Testis (tissue), 2 donors: ENCODE measurements around the gene KIAA1755.

Experiments used
- POLR2A ChIP-seq: fragments of 450-650 bp; IDR thresholded peaks from one replicate; pipeline ENCODE4 v1.6.1; 2017; ENCODE audit warnings: antibody characterized with exemption, mild to moderate bottlenecking, moderate library complexity
- TF ChIP-seq, protein P1 (sequence below), 3 experiments: fragments of 450-650 bp in 2 of 3; fragments of 200-600 bp in 1 of 3; sonication (generic) in 1 of 3; IDR thresholded peaks; one replicate each; pipeline ENCODE4 v1.5.1; 2016 to 2019; ENCODE audit warnings: antibody characterized with exemption in 3 of 3, mild to moderate bottlenecking in 2 of 3, moderate library complexity in 1 of 3

DNA sequence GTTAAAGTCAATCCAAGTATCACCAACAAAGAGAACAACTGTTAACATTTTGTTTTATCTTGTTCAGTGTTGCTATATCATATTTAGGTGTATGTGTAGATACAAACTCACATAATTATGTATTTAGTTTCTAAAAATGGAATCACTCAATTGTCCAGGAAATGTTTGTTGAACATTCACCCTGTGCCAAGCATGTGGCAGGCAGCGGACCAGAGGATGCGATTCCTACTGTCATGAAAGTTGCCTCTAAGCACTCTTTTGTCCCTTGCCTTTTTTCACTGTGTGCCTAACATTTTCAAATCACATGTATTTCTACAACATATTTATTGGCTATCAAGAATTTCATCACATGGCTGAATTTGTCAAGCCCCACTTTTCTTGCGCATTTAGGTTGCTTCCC is 78.6 kb downstream of the KIAA1755 start:
- TF ChIP-seq, protein P1, sequence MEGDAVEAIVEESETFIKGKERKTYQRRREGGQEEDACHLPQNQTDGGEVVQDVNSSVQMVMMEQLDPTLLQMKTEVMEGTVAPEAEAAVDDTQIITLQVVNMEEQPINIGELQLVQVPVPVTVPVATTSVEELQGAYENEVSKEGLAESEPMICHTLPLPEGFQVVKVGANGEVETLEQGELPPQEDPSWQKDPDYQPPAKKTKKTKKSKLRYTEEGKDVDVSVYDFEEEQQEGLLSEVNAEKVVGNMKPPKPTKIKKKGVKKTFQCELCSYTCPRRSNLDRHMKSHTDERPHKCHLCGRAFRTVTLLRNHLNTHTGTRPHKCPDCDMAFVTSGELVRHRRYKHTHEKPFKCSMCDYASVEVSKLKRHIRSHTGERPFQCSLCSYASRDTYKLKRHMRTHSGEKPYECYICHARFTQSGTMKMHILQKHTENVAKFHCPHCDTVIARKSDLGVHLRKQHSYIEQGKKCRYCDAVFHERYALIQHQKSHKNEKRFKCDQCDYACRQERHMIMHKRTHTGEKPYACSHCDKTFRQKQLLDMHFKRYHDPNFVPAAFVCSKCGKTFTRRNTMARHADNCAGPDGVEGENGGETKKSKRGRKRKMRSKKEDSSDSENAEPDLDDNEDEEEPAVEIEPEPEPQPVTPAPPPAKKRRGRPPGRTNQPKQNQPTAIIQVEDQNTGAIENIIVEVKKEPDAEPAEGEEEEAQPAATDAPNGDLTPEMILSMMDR (IDR thresholded peaks at IDR 0.05) = no peak
- no peak for TF ChIP-seq POLR2A
